H1 (cell line): Measurements from ENCODE around the gene GRM8. TPM values are rescaled to one million over a fixed set of nuclear protein-coding genes. Genes with fewer than 3 reads are reported as not detected.

Source experiments
- CHD7 ChIP-seq: fragments of 300-600 bp; sonication (generic); IDR thresholded peaks from 2 replicates; pipeline ENCODE4 v1.7.1; 2012; ENCODE audit warnings: low read length, moderate library complexity, mild to moderate bottlenecking, inconsistent platforms; ENCODE audit not compliant: insufficient replicate concordance
- polyA plus RNA-seq, 7 experiments: library from polyadenylated mRNA; depleted of rRNA in 3 of 7; stranded (reverse) in 5 of 7; unstranded in 2 of 7; fragments of >200 nt in 5 of 7; fragments of 200-250 nt in 2 of 7; gene quantifications; 1 replicate in 5 of 7; 2 replicates in 1 of 7; 4 replicates in 1 of 7; pipeline versions ENCODE4 v1.2.1 to v1.2.3, GENCODE V29; 2011 to 2013; ENCODE audit warnings: missing spikeins in 2 of 7, mixed read lengths in 2 of 7
- total RNA-seq: library from RNA; stranded (reverse); fragmentation: NEBNext Ultra II Directional; extraction: Animal tissue kit (Norgen Biotek cat#: 25700); gene quantifications from 2 replicates; pipeline ENCODE4 v1.2.1, GENCODE V29; 2021

GRM8 gene
- total and polyA plus RNA-seq, 2 of the 8 experiments (the other 6 are each of a cell fraction or from before 2014, with no cell fraction given): 2.6 to 2.8 TPM

GRCh38 chr7:127270093-127270492 is 17.4 kb upstream of the GRM8 start (continued):
- TF ChIP-seq CHD7: no peak
